GM06990 (cell line): ENCODE measurements around the gene GABBR2.

Experiments used
- DNase-seq: peaks from one replicate; pipeline ENCODE4 v3.0.0-alpha.2; 2011; ENCODE audit not compliant: insufficient read length; ENCODE audit errors: extremely low read depth
- H3K27me3 ChIP-seq: replicated peaks from 2 replicates; pipeline ENCODE4 v1.6.0; 2011; ENCODE audit warnings: low read length; ENCODE audit not compliant: control insufficient read depth, insufficient read depth
- H3K36me3 ChIP-seq: 2 replicates; pipeline ENCODE4 v1.5.1; 2011; ENCODE audit warnings: low read length; ENCODE audit not compliant: control insufficient read depth, insufficient read depth
- H3K4me3 ChIP-seq: replicated peaks from 2 replicates; pipeline ENCODE4 v1.5.1; 2011; ENCODE audit warnings: low read depth, mild to moderate bottlenecking, control low read depth, low read length
- CTCF ChIP-seq: IDR thresholded peaks from 2 replicates; pipeline ENCODE4 v1.5.1; 2011; ENCODE audit warnings: low read length, control low read depth, mild to moderate bottlenecking, inconsistent platforms; ENCODE audit not compliant: insufficient read depth, poor library complexity, severe bottlenecking

GABBR2 gene

GRCh38 chr9:98634685-98635336, 73.9 kb downstream of the GABBR2 start:
- Histone ChIP-seq H3K4me3 (no peak overlapping the region), H3K36me3 (no peaks in the 10 kb centered on the region), H3K27me3 (no peaks in the 10 kb centered on the region; the same call in 1 of the 2 replicates)
- no peak for DNase-seq
- no peak for TF ChIP-seq CTCF

DNA sequence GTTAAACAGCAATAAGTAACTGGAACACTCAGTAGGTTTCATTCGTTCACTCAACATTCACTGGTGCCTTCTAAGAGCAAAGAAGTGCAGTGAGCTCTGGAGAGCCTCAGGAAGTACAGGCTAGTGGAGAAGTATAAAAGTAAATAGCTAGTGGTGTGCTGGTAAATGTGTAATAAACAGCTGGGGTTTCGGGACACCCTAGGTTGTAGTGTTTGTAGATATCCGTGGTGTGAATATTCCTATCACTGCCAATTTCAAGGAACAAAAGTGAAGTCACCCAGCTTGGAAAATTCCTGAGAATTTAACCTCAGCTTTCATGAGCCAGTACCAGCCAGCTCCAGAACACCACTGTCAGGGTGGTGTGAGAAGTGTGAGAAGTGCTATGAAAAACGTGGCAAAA, 75.9 kb downstream of the GABBR2 start:
- no peak overlapping the region for H3K4me3 ChIP-seq
- H3K27me3 ChIP-seq = no peaks in the 10 kb centered on the region; the same call in 1 of the 2 replicates
- H3K36me3 ChIP-seq = no peaks in the 10 kb centered on the region
- no peak for TF ChIP-seq CTCF
- no peak for DNase-seq

GRCh38 chr9:98627296-98627695, 81.4 kb downstream of the GABBR2 start:
- peaks cover 3% of the 10 kb centered on the region for H3K27me3 ChIP-seq
- H3K36me3 ChIP-seq = no peaks in the 10 kb centered on the region
- DNase-seq = no peak
- no peak overlapping the region for H3K4me3 ChIP-seq
- TF ChIP-seq CTCF = no peak

DNA sequence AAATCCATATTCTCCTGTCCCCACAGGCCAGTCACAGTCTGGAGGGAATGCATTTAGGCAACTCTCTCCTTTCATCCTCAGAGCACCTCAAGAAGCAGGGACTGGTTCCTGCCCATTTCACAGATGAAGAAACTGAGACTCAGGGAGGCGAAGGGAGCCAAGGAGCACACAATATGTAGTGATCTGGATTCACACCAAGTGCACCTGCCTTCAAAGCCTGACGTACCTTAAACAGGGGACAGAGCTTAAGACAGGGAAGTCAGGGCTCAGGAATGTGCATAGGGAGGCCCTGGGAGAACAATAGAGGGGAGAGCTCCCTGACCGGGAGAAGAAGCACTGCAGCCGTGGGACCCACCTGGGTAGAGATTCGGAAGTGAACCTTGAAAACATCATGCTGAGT, 83.0 kb downstream of the GABBR2 start:
- H3K4me3 ChIP-seq = no peak overlapping the region
- peaks cover 3% of the 10 kb centered on the region for H3K27me3 ChIP-seq
- no peak for DNase-seq
- no peaks in the 10 kb centered on the region for H3K36me3 ChIP-seq
- no peak for TF ChIP-seq CTCF

DNA sequence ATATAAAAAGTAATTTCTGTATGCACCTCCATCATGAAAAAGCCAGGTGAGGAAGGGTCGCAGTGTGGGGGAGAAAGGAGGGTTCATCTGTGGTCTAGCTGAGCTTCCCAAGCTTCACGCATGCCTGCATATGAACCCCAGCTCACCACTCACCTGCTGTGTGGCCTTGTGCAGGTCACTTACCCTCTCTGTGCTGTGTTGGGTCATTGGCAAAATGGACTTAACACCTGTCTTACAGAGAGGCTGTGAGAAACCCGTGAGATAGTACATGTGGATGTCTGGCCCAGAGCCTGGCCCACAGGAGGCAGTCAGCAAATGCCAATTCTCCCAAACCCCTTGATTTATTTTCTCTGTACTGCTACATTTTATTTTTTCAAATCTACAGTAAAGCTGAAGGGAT, 88.9 kb downstream of the GABBR2 start:
- no peaks in the 10 kb centered on the region for H3K36me3 ChIP-seq
- peaks cover 2% of the 10 kb centered on the region for H3K27me3 ChIP-seq
- no peak for DNase-seq
- H3K4me3 ChIP-seq = no peak overlapping the region
- TF ChIP-seq CTCF = no peak

- no peak for TF ChIP-seq CTCF
- no peak for DNase-seq
These were observed 93.1 kb downstream of the GABBR2 start for GRCh38 chr9:98615633-98616032.

More at GRCh38 chr9:98615633-98616032, 93.1 kb downstream of the GABBR2 start:
- Histone ChIP-seq H3K36me3 (no peaks in the 10 kb centered on the region), H3K27me3 (peaks cover 2% of the 10 kb centered on the region), H3K4me3 (no peak overlapping the region)
